Peyer's patch (tissue), 4 donors: ENCODE measurements around the gene NEMP2. TPM values are rescaled to one million over a fixed set of nuclear protein-coding genes. Genes with fewer than 3 reads are reported as not detected.

ENCODE experiments used
- DNase-seq, 3 donors: peaks; one replicate each; pipeline ENCODE4 v3.0.0-alpha.2; 2017 to 2019
- H3K27ac ChIP-seq, 4 donors: fragments of 200-600 bp; sonication (generic); one replicate each; pipeline ENCODE4 v1.5.1; 2016 to 2019
- H3K27me3 ChIP-seq, 2 donors: fragments of 200-600 bp; sonication (generic); one replicate each; pipeline ENCODE4 v1.5.1; 2019
- H3K36me3 ChIP-seq, 3 donors: fragments of 200-600 bp; sonication (generic); one replicate each; pipeline ENCODE4 v1.5.1; 2016 to 2019
- H3K4me1 ChIP-seq, 4 donors: fragments of 200-600 bp; sonication (generic); one replicate each; pipeline ENCODE4 v1.5.1; 2016 to 2019
- H3K4me3 ChIP-seq, 4 donors: fragments of 200-600 bp; sonication (generic); 1 replicate in 3 of 4; 2 replicates in 1 of 4; pipeline ENCODE4 v1.5.1; 2016 to 2019; ENCODE audit warnings: mild to moderate bottlenecking in 1 of 4
- H3K9me3 ChIP-seq, 4 donors: fragments of 200-600 bp; sonication (generic); one replicate each; pipeline ENCODE4 v1.5.1; 2016 to 2019; ENCODE audit warnings: mild to moderate bottlenecking in 1 of 4
- CTCF ChIP-seq, 6 experiments: fragments of 450-650 bp in 4 of 6; fragments of 200-600 bp in 2 of 6; sonication (generic) in 1 of 6; IDR thresholded peaks; one replicate each; pipeline ENCODE4 v1.5.1; 2017 to 2019; ENCODE audit warnings: antibody characterized with exemption in 6 of 6, mild to moderate bottlenecking in 3 of 6, moderate library complexity in 1 of 6
- POLR2A ChIP-seq, 2 donors: fragments of 450-650 bp; IDR thresholded peaks; one replicate each; pipeline ENCODE4 v1.5.1; 2017; ENCODE audit warnings: antibody characterized with exemption in 2 of 2, mild to moderate bottlenecking in 2 of 2, moderate library complexity in 2 of 2
- total RNA-seq, 4 donors: library from RNA; depleted of rRNA; stranded (reverse); fragments of >200 nt; gene quantifications; one replicate each; pipeline ENCODE4 v1.1.0, GENCODE V29; 2016

NEMP2 gene
- total RNA-seq, 4 donors from 2014 or later = 0.85 to 11.6 (median 1.8) TPM

- no peaks in the 10 kb centered on the region for H3K36me3 ChIP-seq
- H3K4me3 ChIP-seq = no peak overlapping the region
- no peak overlapping the region for H3K27ac ChIP-seq
- DNase-seq = no peak
- no peaks in the 10 kb centered on the region for H3K9me3 ChIP-seq
- no peak for TF ChIP-seq POLR2A (IDR thresholded peaks at IDR 0.05)
- no peak for TF ChIP-seq CTCF (IDR thresholded peaks at IDR 0.05)
- peaks cover 0 to 5% (median 0%) of the 10 kb centered on the region in 4 donors for H3K4me1 ChIP-seq
- no peaks in the 10 kb centered on the region for H3K27me3 ChIP-seq
Measured at GRCh38 chr2:190460487-190460886, 74.0 kb downstream of the NEMP2 start.

GRCh38 chr2:190459881-190460280, 74.6 kb downstream of the NEMP2 start:
- peaks cover 0 to 5% (median 0%) of the 10 kb centered on the region in 4 donors for H3K4me1 ChIP-seq
- H3K4me3 ChIP-seq = no peak overlapping the region
- H3K9me3 ChIP-seq = no peaks in the 10 kb centered on the region
- H3K27me3 ChIP-seq = no peaks in the 10 kb centered on the region
- H3K36me3 ChIP-seq = no peaks in the 10 kb centered on the region
- no peak for TF ChIP-seq CTCF (IDR thresholded peaks at IDR 0.05)
- no peak for TF ChIP-seq POLR2A (IDR thresholded peaks at IDR 0.05)
- H3K27ac ChIP-seq = no peak overlapping the region
- DNase-seq = no peak

GRCh38 chr2:190458352-190459107, 76.0 kb downstream of the NEMP2 start:
- TF ChIP-seq CTCF (IDR thresholded peaks at IDR 0.05) = no peak
- no peak for TF ChIP-seq POLR2A (IDR thresholded peaks at IDR 0.05)
- no peak overlapping the region for H3K4me3 ChIP-seq
- H3K9me3 ChIP-seq = no peaks in the 10 kb centered on the region
- no peaks in the 10 kb centered on the region for H3K36me3 ChIP-seq
- no peaks in the 10 kb centered on the region for H3K27me3 ChIP-seq
- no peak for DNase-seq
- no peak overlapping the region for H3K27ac ChIP-seq
- H3K4me1 ChIP-seq = no peaks in the 10 kb centered on the region

GRCh38 chr2:190457256-190457655, 77.3 kb downstream of the NEMP2 start:
- no peak overlapping the region for H3K27ac ChIP-seq
- H3K4me1 ChIP-seq = no peaks in the 10 kb centered on the region
- TF ChIP-seq CTCF (IDR thresholded peaks at IDR 0.05) = no peak
- TF ChIP-seq POLR2A (IDR thresholded peaks at IDR 0.05) = no peak
- no peak overlapping the region for H3K4me3 ChIP-seq
- H3K36me3 ChIP-seq = no peaks in the 10 kb centered on the region
- H3K27me3 ChIP-seq = no peaks in the 10 kb centered on the region
- no peak for DNase-seq
- no peaks in the 10 kb centered on the region for H3K9me3 ChIP-seq

- no peak for TF ChIP-seq POLR2A (IDR thresholded peaks at IDR 0.05)
- TF ChIP-seq CTCF (IDR thresholded peaks at IDR 0.05) = no peak
- Histone ChIP-seq H3K9me3 (no peaks in the 10 kb centered on the region), H3K4me3 (no peak overlapping the region), H3K36me3 (no peaks in the 10 kb centered on the region), H3K27ac (no peak overlapping the region), H3K4me1 (no peaks in the 10 kb centered on the region), H3K27me3 (no peaks in the 10 kb centered on the region)
- no peak for DNase-seq
Measured at GRCh38 chr2:190456833-190457232, 77.7 kb downstream of the NEMP2 start.
